Body of pancreas (tissue), 4 donors: ENCODE data around the gene MAGI3.

Experiments used
- CTCF ChIP-seq, 7 experiments: fragments of 450-650 bp in 4 of 7; fragments of 200-600 bp in 3 of 7; sonication (generic) in 3 of 7; IDR thresholded peaks; one replicate each; pipeline ENCODE4 v1.5.1; 2016 to 2019; ENCODE audit warnings: antibody characterized with exemption in 7 of 7
- POLR2A ChIP-seq, 3 donors: fragments of 450-650 bp; IDR thresholded peaks; one replicate each; pipeline ENCODE4 v1.6.1; 2016; ENCODE audit warnings: antibody characterized with exemption in 3 of 3, mild to moderate bottlenecking in 2 of 3

- TF ChIP-seq POLR2A (IDR thresholded peaks at IDR 0.05) (no peak), CTCF (IDR thresholded peaks at IDR 0.05) (no peak)
Observed at GRCh38 chr1:113653741-113654140, 263.4 kb downstream of the MAGI3 start.
